Neural cell (in vitro differentiated cells): ENCODE data around the gene C1orf105. TPM values are rescaled to one million over a fixed set of nuclear protein-coding genes. Genes with fewer than 3 reads are reported as not detected.

Experiments
- H2AFZ ChIP-seq: fragments of 200-600, 300-800 bp; sonication (generic), shearing (Covaris generic); 2 replicates; pipeline ENCODE4 v1.6.0; 2014; ENCODE audit warnings: low read depth, mild to moderate bottlenecking, antibody characterized with exemption, low read length, moderate library complexity
- H3F3A ChIP-seq: fragments of 200-600 bp; shearing (Covaris generic); 2 replicates; pipeline ENCODE4 v1.6.1; 2016; ENCODE audit warnings: mild to moderate bottlenecking, moderate library complexity, mixed read lengths, antibody characterized with exemption, low read length; ENCODE audit not compliant: insufficient read depth, poor library complexity, severe bottlenecking
- H3K27ac ChIP-seq: fragments of 200-600, 300-800 bp; sonication (generic), shearing (Covaris generic); 2 replicates; pipeline ENCODE4 v1.5.1; 2014; ENCODE audit warnings: mild to moderate bottlenecking, low read length, moderate library complexity
- H3K27me3 ChIP-seq: fragments of 300-800, 200-600 bp; sonication (generic), shearing (Covaris generic); 2 replicates; pipeline ENCODE4 v1.6.0; 2014; ENCODE audit warnings: mild to moderate bottlenecking, low read depth, low read length, moderate library complexity; ENCODE audit not compliant: insufficient read depth
- H3K36me3 ChIP-seq: fragments of 300-800, 200-600 bp; sonication (generic), shearing (Covaris generic); 2 replicates; pipeline ENCODE4 v1.5.1; 2014; ENCODE audit warnings: mild to moderate bottlenecking, antibody characterized with exemption, low read length, moderate library complexity; ENCODE audit not compliant: insufficient read depth
- H3K4me2 ChIP-seq: fragments of 300-800, 200-600 bp; sonication (generic), shearing (Covaris generic); 2 replicates; pipeline ENCODE4 v1.6.0; 2014; ENCODE audit warnings: mild to moderate bottlenecking, low read length
- H3K4me3 ChIP-seq: fragments of 300-800, 200-600 bp; sonication (generic), shearing (Covaris generic); 2 replicates; pipeline ENCODE4 v1.5.1; 2014; ENCODE audit warnings: mild to moderate bottlenecking, low read length, moderate library complexity
- H3K79me2 ChIP-seq: fragments of 200-600 bp; shearing (Covaris generic); replicated peaks from 2 replicates; pipeline ENCODE4 v1.6.0; 2014; ENCODE audit warnings: mild to moderate bottlenecking, low read length, moderate library complexity; ENCODE audit not compliant: insufficient read depth
- H3K9ac ChIP-seq: fragments of 300-800, 200-600 bp; sonication (generic), shearing (Covaris generic); 2 replicates; pipeline ENCODE4 v1.6.1; 2016; ENCODE audit warnings: mild to moderate bottlenecking, low read length, mixed read lengths
- H3K9me2 ChIP-seq: fragments of 200-600 bp; shearing (Covaris generic); 2 replicates; pipeline ENCODE4 v1.6.1; 2016; ENCODE audit warnings: mild to moderate bottlenecking, low read length, mixed read lengths; ENCODE audit not compliant: insufficient read depth
- H3K9me3 ChIP-seq: fragments of 200-600, 300-800 bp; sonication (generic), shearing (Covaris generic); 2 replicates; pipeline ENCODE4 v1.6.1; 2016; ENCODE audit warnings: mild to moderate bottlenecking, mixed run types, low read length, moderate library complexity, mixed read lengths
- H4K20me1 ChIP-seq: fragments of 200-600 bp; shearing (Covaris generic); 2 replicates; pipeline ENCODE4 v1.6.1; 2016; ENCODE audit warnings: mild to moderate bottlenecking, mixed run types; ENCODE audit not compliant: insufficient read depth
- CTCF ChIP-seq: fragments of 450-650 bp; IDR thresholded peaks from 2 replicates; pipeline ENCODE4 v1.5.1; 2014; ENCODE audit warnings: antibody characterized with exemption, mild to moderate bottlenecking, moderate library complexity; ENCODE audit not compliant: poor library complexity, severe bottlenecking
- EP300 ChIP-seq: fragments of 450-650 bp; conservative IDR thresholded peaks from 2 replicates; pipeline ENCODE4 v1.6.1; 2014; ENCODE audit warnings: antibody characterized with exemption, mild to moderate bottlenecking, moderate library complexity; ENCODE audit not compliant: poor library complexity, severe bottlenecking
- EZH2 ChIP-seq: fragments of 200-600, 300-800 bp; shearing (Covaris generic), sonication (generic); IDR thresholded peaks from 2 replicates; pipeline ENCODE4 v1.6.1; 2014; ENCODE audit warnings: antibody characterized with exemption, low read length, borderline replicate concordance, mild to moderate bottlenecking; ENCODE audit not compliant: insufficient read depth, poor library complexity, severe bottlenecking
- MXI1 ChIP-seq: fragments of 450-650 bp; conservative IDR thresholded peaks from 2 replicates; pipeline ENCODE4 v1.6.1; 2014; ENCODE audit warnings: antibody characterized with exemption, mild to moderate bottlenecking; ENCODE audit not compliant: poor library complexity, severe bottlenecking
- POLR2AphosphoS5 ChIP-seq: IDR thresholded peaks from 2 replicates; pipeline ENCODE4 v1.6.1; 2012
- RAD21 ChIP-seq: fragments of 450-650 bp; conservative IDR thresholded peaks from 2 replicates; pipeline ENCODE4 v1.6.1; 2014; ENCODE audit warnings: antibody characterized with exemption, mild to moderate bottlenecking, moderate library complexity
- REST ChIP-seq: IDR thresholded peaks from 2 replicates; pipeline ENCODE4 v1.6.1; 2012; ENCODE audit warnings: borderline replicate concordance
- SMC3 ChIP-seq: fragments of 450-650 bp; conservative IDR thresholded peaks from 2 replicates; pipeline ENCODE4 v1.6.1; 2014; ENCODE audit warnings: antibody characterized with exemption, mild to moderate bottlenecking, moderate library complexity; ENCODE audit not compliant: poor library complexity
- TAF1 ChIP-seq: IDR thresholded peaks from 2 replicates; pipeline ENCODE4 v1.6.1; 2012; ENCODE audit warnings: low read depth
- polyA plus RNA-seq: library from polyadenylated mRNA; depleted of rRNA; stranded (reverse); fragments of >200 nt; gene quantifications from 2 replicates; pipeline ENCODE4 v1.2.3, GENCODE V29; 2014

Gene C1orf105
- polyA plus RNA-seq, 1 donor from 2014 or later: not detected

GRCh38 chr1:172393354-172393753 lies 27.1 kb upstream of the C1orf105 start:
- Histone ChIP-seq H3K9ac (no peak overlapping the region), H3F3A (no peaks in the 10 kb centered on the region), H3K9me3 (no peaks in the 10 kb centered on the region), H3K4me2 (no peak overlapping the region), H3K79me2 (no peaks in the 10 kb centered on the region), H3K36me3 (no peaks in the 10 kb centered on the region), H3K27ac (no peak overlapping the region), H2AFZ (no peak overlapping the region), H4K20me1 (no peaks in the 10 kb centered on the region), H3K4me3 (no peak overlapping the region), H3K9me2 (no peaks in the 10 kb centered on the region), H3K27me3 (no peaks in the 10 kb centered on the region)
- TF ChIP-seq EZH2 (no peak), REST (no peak), MXI1 (no peak), CTCF (no peak), TAF1 (no peak), SMC3 (no peak), RAD21 (no peak), POLR2AphosphoS5 (no peak), EP300 (no peak)

GRCh38 chr1:172394141-172394751 lies 26.2 kb upstream of the C1orf105 start:
- no peak overlapping the region for H2AFZ ChIP-seq
- H3K9ac ChIP-seq: no peak overlapping the region
- TF ChIP-seq CTCF (no peak), POLR2AphosphoS5 (no peak), EZH2 (no peak), TAF1 (no peak), SMC3 (no peak), EP300 (no peak), MXI1 (no peak), RAD21 (no peak), REST (no peak)
- H3F3A ChIP-seq: no peaks in the 10 kb centered on the region
- no peak overlapping the region for H3K27ac ChIP-seq
- no peaks in the 10 kb centered on the region for H3K79me2 ChIP-seq
- no peak overlapping the region for H3K4me3 ChIP-seq
- no peaks in the 10 kb centered on the region for H3K27me3 ChIP-seq
- no peaks in the 10 kb centered on the region for H3K36me3 ChIP-seq
- H4K20me1 ChIP-seq: no peaks in the 10 kb centered on the region
- no peak overlapping the region for H3K4me2 ChIP-seq
- H3K9me3 ChIP-seq: no peaks in the 10 kb centered on the region
- H3K9me2 ChIP-seq: no peaks in the 10 kb centered on the region
